HUDEP-2 (cell line): ENCODE data around the gene UGT1A1.

Experiments
- DNase-seq, 76 experiments: peaks; one replicate each; lab custom pipeline; 2025; ENCODE audit not compliant: unreplicated experiment in 76 of 76; lab: John Stamatoyannopoulos, UW

The UGT1A1 gene

DNA sequence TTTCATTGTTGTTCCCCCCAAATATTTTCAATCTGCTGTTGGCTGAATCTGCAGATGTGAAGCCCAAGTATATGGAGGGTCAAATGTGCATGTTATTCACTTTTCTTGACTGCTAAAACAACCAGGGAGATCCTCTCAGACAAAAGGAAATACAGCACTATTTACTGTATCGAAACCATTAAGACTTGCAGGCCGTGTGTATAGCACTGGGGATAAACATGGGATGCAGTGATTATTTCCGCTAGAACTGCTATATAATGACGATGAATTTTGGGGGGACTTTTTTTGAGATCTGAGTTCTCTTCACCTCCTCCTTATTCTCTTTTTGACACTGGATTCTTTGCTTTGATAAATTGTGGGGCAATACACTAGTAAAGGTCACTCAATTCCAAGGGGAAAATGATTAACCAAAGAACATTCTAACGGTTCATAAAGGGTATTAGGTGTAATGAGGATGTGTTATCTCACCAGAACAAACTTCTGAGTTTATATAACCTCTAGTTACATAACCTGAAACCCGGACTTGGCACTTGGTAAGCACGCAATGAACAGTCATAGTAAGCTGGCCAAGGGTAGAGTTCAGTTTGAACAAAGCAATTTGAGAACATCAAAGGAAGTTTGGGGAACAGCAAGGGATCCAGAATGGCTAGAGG is 3.5 kb upstream of the UGT1A1 start:
- DNase-seq: no peak

DNA sequence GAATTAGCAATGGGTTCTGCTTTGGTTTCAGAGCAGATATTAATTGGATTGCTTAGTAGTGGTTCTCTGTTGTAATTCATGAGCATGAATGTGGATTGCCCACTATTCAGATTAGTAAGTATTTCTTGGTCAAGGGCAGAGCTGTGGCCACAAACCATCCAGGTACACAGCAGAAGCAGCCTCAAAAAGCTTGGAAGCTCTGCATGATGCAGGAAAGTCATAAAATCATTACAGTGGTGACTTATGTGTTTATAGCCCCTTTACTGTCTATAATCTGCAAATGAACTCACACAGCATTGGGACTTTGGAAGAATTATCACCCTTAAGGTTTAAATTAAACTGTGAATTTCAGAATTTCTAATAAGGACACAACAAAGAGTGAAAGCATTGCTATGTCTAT is 1.9 kb upstream of the UGT1A1 start:
- DNase-seq: no peak

DNA sequence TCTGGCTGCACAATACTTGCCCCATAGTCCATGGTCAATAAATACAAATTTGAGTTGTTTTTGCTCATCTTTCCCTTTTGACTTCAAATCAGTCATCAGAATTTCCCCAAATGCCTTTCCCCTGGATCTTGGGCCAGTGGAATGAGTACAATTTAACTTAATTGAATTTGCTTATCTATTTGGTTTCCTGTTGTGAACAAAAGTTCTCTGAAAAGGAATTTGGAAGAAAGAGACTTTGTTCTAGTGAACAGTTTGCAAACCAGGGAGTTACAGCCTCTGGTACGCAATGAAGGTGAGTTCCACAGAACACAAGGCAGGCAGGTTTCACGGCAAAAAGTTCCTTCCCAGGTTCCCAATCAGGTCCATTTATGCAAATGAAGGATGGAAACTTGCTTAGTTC is 1.2 kb upstream of the UGT1A1 start:
- DNase-seq: no peak

DNA sequence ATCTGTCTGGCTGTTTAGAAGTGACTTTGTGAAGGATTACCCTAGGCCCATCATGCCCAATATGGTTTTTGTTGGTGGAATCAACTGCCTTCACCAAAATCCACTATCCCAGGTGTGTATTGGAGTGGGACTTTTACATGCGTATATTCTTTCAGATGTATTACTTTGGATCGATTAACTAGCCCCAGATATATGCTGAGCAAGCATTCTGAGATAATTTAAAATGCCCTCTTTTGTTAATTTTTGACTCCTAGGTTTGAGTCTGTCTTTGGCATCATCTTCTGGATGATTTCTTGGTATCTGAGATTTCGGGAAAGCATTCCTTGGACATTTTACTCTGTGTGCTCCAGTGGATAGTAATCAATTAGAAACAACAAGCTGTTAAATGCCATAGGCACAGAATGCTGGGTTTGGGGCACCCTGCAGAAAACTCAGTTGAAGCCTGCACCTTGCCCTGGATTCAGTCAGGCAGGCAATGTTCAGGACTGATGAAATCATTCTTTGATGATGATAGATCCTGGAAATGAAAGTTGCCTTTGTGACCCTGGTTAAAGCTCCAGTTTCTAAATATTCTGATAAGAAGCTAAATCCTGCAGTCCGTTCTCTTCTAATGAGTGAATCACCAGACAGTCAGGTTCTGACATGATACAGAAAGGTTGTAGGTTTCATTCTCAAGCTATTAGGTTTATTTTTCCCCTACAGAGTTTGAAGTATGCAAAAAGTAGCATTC is 1.1 kb downstream of the UGT1A1 start:
- no peak for DNase-seq

DNA sequence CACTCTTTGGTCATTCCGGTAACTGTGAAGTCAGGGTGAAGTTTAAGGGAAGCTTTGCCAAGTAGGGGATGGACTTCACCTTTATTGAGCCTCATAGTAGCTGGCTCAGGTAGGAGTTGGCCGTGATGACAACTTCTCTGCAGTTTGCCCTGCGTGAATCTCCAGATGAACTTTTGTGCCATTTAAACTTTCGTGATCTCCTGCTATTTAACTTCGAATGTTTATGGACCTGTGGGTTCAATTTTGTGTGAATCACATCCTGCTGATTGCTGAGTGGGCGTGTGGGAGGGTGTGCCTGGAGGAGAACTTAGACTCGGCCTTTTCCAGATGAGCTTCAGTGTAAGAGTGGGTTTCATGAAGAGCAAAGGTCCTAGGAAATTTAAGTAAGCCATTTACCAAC is 4.2 kb downstream of the UGT1A1 start:
- no peak for DNase-seq

DNA sequence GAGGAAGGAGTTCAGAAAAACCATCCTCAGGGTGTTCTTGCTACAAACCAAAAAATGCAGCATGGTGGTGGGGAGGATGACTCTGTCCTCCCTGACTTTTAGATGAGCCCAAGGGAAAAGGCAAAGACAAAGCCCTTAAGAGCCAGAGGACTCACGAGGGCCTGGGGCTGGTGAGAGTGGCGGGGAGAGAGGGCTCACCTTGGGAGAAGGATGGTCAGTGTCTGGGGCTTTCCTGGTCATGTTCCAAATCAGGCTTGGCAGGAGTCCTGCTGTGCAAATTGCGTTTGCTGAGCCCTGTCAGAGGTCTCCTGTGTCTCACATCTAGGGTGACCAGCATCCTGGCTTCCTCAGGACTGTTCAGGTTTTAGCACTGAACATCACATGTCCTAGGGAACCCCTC is 4.7 kb downstream of the UGT1A1 start:
- DNase-seq: no peak

DNA sequence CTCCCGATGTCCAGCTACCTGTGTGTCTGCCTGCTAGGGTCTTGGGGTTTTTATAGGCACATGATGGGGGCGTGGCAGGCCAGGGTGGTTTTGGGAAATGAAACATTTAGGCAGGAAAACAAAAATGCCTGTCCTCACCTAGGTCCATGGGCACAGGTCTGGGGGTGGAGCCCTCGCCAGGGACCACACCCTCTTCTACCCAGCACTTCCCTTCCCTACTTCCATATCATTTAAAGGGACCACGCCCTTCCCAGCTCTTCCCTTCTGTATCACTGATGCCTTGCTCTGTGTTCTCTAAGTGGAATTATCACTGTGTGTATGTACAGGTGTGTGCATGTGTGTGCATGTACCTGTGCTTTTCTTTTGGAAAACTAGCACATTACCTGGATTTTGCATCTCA is 6.3 kb downstream of the UGT1A1 start:
- no peak for DNase-seq

DNA sequence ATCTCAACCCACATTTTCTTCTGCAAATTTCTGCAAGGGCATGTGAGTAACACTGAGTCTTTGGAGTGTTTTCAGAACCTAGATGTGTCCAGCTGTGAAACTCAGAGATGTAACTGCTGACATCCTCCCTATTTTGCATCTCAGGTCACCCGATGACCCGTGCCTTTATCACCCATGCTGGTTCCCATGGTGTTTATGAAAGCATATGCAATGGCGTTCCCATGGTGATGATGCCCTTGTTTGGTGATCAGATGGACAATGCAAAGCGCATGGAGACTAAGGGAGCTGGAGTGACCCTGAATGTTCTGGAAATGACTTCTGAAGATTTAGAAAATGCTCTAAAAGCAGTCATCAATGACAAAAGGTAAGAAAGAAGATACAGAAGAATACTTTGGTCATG is 8.0 kb downstream of the UGT1A1 start:
- DNase-seq: no peak

DNA sequence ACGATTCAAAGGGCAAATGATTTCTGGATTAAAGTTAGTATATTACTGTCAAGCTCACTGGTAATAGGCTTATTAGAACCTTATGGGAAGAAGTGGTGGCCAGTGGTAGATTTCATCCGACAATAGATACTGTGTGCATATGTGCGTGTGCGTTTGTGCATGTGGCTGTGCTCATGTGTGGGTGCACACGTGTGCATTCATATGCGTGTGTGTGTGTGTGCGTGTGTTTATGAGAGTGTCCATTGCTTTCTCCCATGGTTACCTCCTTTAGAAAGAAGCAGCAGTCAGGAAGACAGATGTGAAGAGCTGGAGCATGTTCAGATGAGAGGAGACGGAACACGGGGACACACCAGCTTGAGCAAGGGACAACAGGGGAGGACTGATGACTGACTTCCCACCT is 9.2 kb downstream of the UGT1A1 start:
- DNase-seq: no peak

DNA sequence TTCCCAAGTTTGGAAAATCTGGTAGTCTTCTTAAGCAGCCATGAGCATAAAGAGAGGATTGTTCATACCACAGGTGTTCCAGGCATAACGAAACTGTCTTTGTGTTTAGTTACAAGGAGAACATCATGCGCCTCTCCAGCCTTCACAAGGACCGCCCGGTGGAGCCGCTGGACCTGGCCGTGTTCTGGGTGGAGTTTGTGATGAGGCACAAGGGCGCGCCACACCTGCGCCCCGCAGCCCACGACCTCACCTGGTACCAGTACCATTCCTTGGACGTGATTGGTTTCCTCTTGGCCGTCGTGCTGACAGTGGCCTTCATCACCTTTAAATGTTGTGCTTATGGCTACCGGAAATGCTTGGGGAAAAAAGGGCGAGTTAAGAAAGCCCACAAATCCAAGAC is 12.1 kb downstream of the UGT1A1 start:
- no peak for DNase-seq

DNA sequence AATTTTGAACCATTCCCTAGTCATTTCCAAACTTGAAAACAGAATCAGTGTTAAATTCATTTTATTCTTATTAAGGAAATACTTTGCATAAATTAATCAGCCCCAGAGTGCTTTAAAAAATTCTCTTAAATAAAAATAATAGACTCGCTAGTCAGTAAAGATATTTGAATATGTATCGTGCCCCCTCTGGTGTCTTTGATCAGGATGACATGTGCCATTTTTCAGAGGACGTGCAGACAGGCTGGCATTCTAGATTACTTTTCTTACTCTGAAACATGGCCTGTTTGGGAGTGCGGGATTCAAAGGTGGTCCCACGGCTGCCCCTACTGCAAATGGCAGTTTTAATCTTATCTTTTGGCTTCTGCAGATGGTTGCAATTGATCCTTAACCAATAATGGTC is 12.5 kb downstream of the UGT1A1 start:
- no peak for DNase-seq

DNA sequence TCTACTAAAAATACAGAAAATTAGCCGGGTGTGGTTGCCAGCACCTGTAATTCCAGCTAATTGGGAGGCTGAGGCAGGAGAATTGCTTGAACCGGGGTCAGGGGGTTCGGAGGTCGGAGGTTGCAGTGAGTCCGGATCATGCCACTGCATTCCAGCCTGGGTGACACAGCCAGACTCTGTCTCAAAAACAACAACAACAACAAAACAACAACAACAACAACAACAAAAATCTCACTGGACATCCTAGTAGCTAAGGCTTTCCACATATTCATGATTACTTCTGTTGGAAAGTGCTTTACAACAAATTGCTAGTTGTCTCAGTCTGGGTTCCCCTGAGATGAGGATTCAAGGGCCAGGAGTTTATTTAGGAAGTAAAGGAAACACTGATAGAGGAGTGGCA is 13.8 kb downstream of the UGT1A1 start:
- no peak for DNase-seq

DNA sequence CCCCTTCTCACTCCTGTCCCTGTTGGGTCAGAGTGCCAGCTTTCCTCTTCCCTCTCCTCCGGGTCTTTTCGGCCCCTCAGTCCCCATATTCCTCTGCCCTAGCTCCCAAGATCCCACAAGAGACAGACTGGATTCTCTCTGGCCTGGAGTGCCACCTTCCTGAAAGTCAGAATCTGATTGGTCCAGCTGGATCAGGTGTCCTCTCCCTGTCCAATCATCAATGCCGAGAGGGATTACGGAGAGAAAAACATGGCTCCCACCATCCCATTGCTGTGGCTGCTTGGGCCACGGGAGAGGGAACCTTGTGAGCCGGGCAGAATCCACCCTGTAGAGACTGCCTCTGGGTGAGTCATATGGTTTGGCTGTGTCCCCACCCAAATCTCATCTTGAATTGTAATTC is 15.3 kb downstream of the UGT1A1 start:
- no peak for DNase-seq

DNA sequence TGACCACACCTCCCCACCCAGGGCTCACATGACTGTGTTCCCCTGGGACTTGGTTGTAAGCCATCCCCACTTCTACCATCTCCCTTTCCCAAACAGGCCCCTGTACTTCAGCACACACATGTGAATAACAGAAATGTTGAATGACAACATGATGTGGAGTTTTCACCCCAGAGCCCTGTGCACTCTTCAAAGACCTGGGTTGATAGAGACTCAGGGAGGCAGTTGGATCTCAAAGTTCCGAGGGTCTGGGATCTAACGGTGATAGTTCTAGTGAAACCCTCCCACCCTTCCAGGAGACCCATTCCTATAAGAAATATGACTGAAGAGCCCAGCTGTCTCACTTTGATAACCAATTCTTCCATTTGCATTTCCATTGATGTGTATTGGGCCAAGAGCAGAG is 18.0 kb downstream of the UGT1A1 start, which contains the start of gene MROH2A:
Gene MROH2A (plus strand): TSS at position 301 of the 400 bp plus-strand sequence. CDS start 1,029 bp downstream, outside the sequence.
- DNase-seq: no peak

DNA sequence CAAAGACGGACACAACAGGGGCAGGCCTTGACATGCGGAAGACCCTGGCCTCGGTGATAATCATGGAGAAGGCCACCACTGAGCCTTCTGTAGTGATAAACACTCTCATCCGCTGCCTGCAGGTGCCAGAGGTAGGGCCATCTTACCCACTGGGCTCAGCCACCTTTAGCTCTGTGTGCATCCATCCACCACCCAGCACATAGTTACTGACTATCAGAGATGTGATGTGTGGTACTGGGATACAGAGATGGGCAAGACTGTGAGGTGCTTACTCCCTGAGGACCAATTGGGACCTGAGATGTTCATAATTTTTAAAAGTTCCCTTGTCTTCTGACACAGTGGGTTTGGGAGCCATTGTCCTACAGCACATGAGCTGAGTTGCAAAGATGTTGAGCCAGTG is 19.7 kb downstream of the UGT1A1 start:
- no peak for DNase-seq

DNA sequence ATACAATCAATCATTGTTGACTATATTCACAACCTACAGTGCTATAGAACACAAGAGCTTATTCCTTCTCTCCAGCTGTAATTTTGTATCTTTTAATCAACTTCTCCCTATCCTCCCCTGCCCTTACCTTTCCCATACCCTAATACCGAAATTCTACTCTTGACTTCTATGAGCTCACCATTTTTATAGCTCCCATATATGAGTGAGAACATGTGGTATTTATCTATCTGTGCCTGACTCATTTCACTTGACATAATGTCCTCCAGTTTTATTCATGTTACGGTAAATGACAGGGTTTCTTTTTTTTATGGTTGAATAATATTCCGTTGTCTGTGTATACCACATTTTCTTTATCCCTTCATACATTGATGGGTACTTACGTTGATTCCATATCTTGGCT is 20.7 kb downstream of the UGT1A1 start:
- DNase-seq: no peak

DNA sequence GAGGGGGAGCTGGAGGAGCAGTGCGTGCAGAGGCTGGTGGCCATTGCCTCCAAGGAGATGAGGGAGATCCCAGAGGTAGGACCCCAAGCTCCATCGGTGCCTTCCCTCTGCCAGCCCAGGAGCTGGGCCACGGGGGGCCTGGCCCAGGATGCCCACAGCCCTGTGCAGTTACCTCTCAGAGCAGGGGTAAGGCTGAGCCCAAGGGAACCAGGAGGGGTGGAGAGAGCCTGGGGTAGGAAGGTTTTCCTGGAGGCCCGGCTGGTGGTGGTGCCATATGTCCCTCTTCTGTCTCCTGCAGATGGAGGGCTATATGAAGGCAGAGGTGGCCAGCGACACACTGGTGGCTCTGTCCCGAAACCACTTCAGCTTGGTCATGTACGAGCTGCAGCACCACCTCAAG is 29.5 kb downstream of the UGT1A1 start:
- DNase-seq: no peak

DNA sequence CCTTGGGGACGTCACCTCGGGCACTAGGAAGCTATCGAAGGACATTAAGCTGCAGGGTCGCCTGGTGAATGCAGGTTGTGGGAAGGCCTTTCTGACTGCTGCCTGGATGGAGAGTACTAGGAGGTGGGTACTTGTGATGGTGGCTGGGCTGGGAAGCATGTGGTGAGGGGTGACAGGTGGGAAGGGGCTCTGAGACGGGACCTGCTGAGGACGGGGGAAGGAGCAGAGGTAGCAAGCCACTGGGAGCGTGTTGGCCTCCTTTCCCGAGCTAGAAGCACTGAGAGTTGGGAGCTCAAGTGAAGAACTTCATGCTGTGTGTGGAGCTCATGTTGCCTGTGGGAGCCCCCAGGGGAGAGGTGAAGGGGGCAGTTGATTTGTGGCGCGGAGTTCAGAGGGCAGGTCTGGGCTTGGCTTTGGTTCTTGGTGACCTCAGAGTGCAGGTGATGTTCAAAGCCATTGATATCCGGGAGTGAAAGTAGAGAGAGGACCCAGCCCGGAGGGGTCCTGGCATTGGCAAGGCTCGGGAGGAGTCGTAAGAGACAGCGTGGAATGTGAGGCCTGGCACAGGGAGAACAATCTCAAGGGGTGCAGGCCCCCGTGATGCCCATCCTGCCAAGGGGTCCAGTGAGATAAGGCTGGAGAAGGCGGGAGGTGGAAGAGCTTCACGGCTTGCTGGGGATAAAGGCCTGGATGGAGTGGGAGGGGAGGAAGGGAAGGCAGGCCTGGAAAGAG is 31.2 kb downstream of the UGT1A1 start:
- DNase-seq: no peak

DNA sequence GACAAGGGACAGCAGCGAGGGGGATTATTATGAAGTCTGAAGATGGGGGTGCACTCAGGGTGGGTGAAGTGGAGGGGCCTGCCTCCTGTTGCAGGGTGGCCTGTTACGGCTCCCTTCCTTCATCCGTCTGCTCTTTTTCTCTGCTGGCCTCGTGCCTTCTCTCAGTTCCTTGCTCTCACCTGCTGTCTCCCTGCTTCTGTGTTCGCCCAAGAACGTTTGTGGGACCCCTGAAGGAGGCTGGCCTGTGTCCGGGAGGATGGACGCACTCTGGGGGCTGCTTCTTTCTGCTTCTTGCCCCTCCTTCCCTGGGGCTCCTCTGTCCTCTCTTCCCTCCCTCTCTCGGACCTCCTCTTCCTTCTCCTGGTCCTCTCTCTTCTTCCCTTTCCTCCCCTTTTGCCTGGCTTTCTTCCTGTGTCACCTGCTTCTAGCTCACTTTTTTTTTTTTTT is 31.8 kb downstream of the UGT1A1 start:
- no peak for DNase-seq

DNA sequence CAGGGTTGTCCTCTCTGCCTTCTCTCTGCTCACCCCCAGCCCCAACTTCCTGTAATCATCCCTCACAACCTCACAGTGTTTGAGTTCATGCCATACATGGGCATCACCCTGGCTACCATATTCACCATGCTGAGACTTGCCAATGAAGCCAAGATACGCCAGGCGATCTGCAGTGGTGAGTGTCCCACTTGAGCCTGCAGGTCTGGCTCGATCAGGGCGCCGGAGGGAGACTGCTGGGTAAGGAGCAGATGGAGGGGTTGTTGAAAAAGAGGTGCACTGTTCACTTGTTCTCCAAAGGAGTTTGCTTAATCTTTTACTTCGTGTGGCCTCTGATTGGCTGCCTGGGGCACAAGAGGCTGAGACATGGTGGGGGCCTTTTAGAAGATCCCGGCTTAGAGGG is 32.6 kb downstream of the UGT1A1 start:
- no peak for DNase-seq

DNA sequence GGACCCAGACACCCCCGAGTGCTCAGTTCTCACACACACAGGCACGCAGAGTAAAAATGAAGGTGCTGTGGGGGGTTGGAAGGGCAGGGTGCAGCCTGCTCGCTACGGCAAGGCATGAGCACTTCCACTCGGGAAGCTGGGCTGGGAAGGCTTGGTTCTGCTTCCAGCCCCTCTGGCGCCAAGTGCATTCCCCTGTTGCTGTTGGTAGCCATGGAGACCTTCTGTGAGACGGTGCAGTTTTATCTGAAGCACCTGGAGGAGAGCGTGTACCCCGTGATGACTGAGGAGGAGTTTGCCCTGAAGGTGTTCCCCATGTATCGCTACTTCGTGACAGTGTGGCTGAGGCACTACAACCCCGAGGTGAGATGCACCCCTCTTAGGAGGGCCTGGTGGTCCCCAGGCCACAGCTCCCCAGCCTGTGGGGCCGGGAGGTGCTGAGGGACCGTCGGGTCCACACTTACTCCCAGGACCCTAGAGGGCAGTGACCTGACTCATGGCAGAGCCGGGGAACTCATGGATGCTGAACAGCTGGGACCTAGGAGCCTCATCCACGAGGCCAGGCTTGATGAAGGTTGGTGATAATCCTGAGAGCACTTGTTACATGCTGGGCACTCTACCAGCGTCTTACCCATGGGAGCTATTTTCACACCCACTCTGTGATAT is 33.5 kb downstream of the UGT1A1 start:
- no peak for DNase-seq
